Heart right ventricle (tissue), 16 donors: ENCODE measurements around the gene RB1. TPM values are rescaled to one million over a fixed set of nuclear protein-coding genes. Genes with fewer than 3 reads are reported as not detected.

Experiments used
- ATAC-seq, 8 donors: fragments of 200-7000 bp; cut with Tn5 transposase; one replicate each; pipeline ENCODE4 v1.9.1; 2020; ENCODE audit warnings: mild to moderate bottlenecking in 8 of 8, moderate library complexity in 8 of 8, moderate number of reproducible peaks in 1 of 8
- DNase-seq, 2 donors: peaks; one replicate each; pipeline ENCODE4 v3.0.0-alpha.2; 2020
- H3K27ac ChIP-seq, 10 donors: fragments of 200-600 bp; sonication (generic) in 2 of 10; one replicate each; pipeline versions ENCODE4 v1.5.0 to v1.8.0; 2020 to 2022; ENCODE audit warnings: mild to moderate bottlenecking in 3 of 10
- H3K27me3 ChIP-seq, 7 donors: fragments of 200-600 bp; one replicate each; pipeline ENCODE4 v1.8.0; 2021 to 2022; ENCODE audit warnings: mild to moderate bottlenecking in 2 of 7
- H3K36me3 ChIP-seq, 9 donors: fragments of 200-600 bp; sonication (generic) in 1 of 9; one replicate each; pipeline versions ENCODE4 v1.5.0 to v1.8.0; 2020 to 2022; ENCODE audit warnings: mild to moderate bottlenecking in 2 of 9
- H3K4me1 ChIP-seq, 9 donors: fragments of 200-600 bp; sonication (generic) in 1 of 9; one replicate each; pipeline versions ENCODE4 v1.5.0 to v1.8.0; 2020 to 2022; ENCODE audit warnings: mild to moderate bottlenecking in 4 of 9
- H3K4me3 ChIP-seq, 10 donors: fragments of 200-600 bp; sonication (generic) in 2 of 10; one replicate each; pipeline versions ENCODE4 v1.5.0 to v1.8.0; 2020 to 2022; ENCODE audit warnings: mild to moderate bottlenecking in 7 of 10, moderate library complexity in 2 of 10
- H3K9me3 ChIP-seq, 11 donors: fragments of 200-600 bp in 10 of 11; sonication (generic) in 2 of 11; one replicate each; pipeline versions ENCODE4 v1.5.0 to v1.8.0; 2013 to 2022; ENCODE audit warnings: mild to moderate bottlenecking in 2 of 11, control low read depth in 1 of 11, moderate library complexity in 1 of 11
- CTCF ChIP-seq, 9 donors: fragments of 200-600 bp; sonication (generic) in 2 of 9; IDR thresholded peaks; one replicate each; pipeline versions ENCODE4 v1.5.0 to v1.8.0; 2021 to 2022; ENCODE audit warnings: antibody characterized with exemption in 9 of 9, mild to moderate bottlenecking in 5 of 9, moderate library complexity in 1 of 9
- WGBS, 2 donors: extraction: QIAGEN DNeasy Blood & Tissue Kit; methylation state at CpG; one replicate each; pipeline ENCODE4 v1.1.7; 2013; ENCODE audit warnings: inconsistent platforms in 1 of 2; 5-methylcytosine and 5-hydroxymethylcytosine counted together
- intact Hi-C, 10 donors: fragments of 100-400 bp; cut with DNase I; formaldehyde crosslinking; loops; one replicate each; pipeline versions ENCODE4 v1.11.1 to v1.14.2; 2022
- polyA plus RNA-seq, 2 donors: library from polyadenylated mRNA; stranded (reverse); fragments of 200-250 nt; gene quantifications; one replicate each; pipeline ENCODE4 v1.2.3, GENCODE V29; 2013
- total RNA-seq, 10 donors: library from RNA; stranded (reverse); fragmentation: NEBNext Ultra II Directional in 3 of 10; extraction: Animal tissue kit (Norgen Biotek cat#: 25700) in 3 of 10; gene quantifications; one replicate each; pipeline versions ENCODE4 v1.2.1 to v1.2.4, GENCODE V29; 2021 to 2023
- donor health status: Arrhythmogenic right ventricular cardiomyopathy.
- donor health status: ischemic (EF 13 %, LVEDD 7.1; RV severe dilation, severe dysfunction).
- donor health status: healthy with polysubstance abuse.
- donor health status: DM: no; HTN: yes; CAD: no.
- donor health status: DM: no; HTN: no; CAD: no.
- donor health status: ischemic (EF 25% LVEDD 6.9; RV normal size, moderate dysfunction).
- donor health status: ischemic (EF 25% LVEDD 5.7; RV mildly dilated, moderate dysfunction).
- donor health status: healthy.
- donor health status: DM: yes; HTN: yes; CAD: no.
- donor health status: Ischemic cardiomyopathy.
- donor health status: ischemic (EF 35%, LVEDD 5.7; RV mildly dilated, moderate dysfunction).
- donor health status: nonischemic (EF 11% LVEDD 7.7; RV severe dilation, severe dysfunction).
- donor health status: DM: yes; HTN: yes; CAD: no.
- donor health status: PGD.
- donor health status: ischemic (EF 29% LVEDD 5.4; RV normal size, mild dysfunction).
- donor health status: nonischemic (EF 23%, LVEDD 6.1; RV moderate dilation, normal function).

RB1 gene
- total and polyA plus RNA-seq, 12 donors = 12.1 to 42.0 (median 25.9) TPM

GRCh38 chr13:48356750-48357149, 53.2 kb downstream of the RB1 start:
- DNase-seq (no peak), ATAC-seq (peak in 5 of 8 donors; percentile 57 to 76 (median 63))
- intact Hi-C loops = no loop called here
- peaks cover 0 to 54% (median 14%) of the 10 kb centered on the region in 9 donors for H3K36me3 ChIP-seq
- no peak overlapping the region for H3K4me3 ChIP-seq
- TF ChIP-seq CTCF (IDR thresholded peaks at IDR 0.05) = no peak
- 41 to 46% methylated on average over 3 of the region's 3 CpGs for whole genome bisulfite sequencing, 2 donors
- peaks cover 0 to 17% (median 0%) of the 10 kb centered on the region in 9 donors for H3K4me1 ChIP-seq
- H3K27ac ChIP-seq = peak overlapping the region in 4 of 10 donors; percentile 28 to 64 (median 35)
- H3K9me3 ChIP-seq = peaks cover 0 to 38% (median 0%) of the 10 kb centered on the region in 11 donors
- H3K27me3 ChIP-seq = no peaks in the 10 kb centered on the region

- H3K27ac ChIP-seq = no peak overlapping the region
- intact Hi-C loops = no loop called here
- peaks cover 0 to 77% (median 24%) of the 10 kb centered on the region in 9 donors for H3K36me3 ChIP-seq
- TF ChIP-seq CTCF (IDR thresholded peaks at IDR 0.05) = no peak
- DNase-seq = no peak
- no peak overlapping the region for H3K4me3 ChIP-seq
- peaks cover 0 to 4% (median 0%) of the 10 kb centered on the region in 9 donors for H3K4me1 ChIP-seq
- H3K27me3 ChIP-seq = no peaks in the 10 kb centered on the region
- H3K9me3 ChIP-seq = peaks cover 0 to 4% (median 0%) of the 10 kb centered on the region in 11 donors
- ATAC-seq = no peak
- 81 to 92% methylated on average over 1 of the region's 1 CpG for WGBS, 2 donors
Observed at GRCh38 chr13:48369988-48370387, 66.4 kb downstream of the RB1 start.

GRCh38 chr13:48370815-48371214, 67.3 kb downstream of the RB1 start:
- peaks cover 0 to 4% (median 0%) of the 10 kb centered on the region in 11 donors for H3K9me3 ChIP-seq
- TF ChIP-seq CTCF (IDR thresholded peaks at IDR 0.05) = no peak
- intact Hi-C loops = no loop called here
- H3K36me3 ChIP-seq = peaks cover 0 to 77% (median 28%) of the 10 kb centered on the region in 9 donors
- no peak for DNase-seq
- 69 to 79% methylated on average over 2 of the region's 2 CpGs for WGBS, 2 donors
- H3K4me3 ChIP-seq = no peak overlapping the region
- H3K27me3 ChIP-seq = no peaks in the 10 kb centered on the region
- H3K27ac ChIP-seq = no peak overlapping the region
- H3K4me1 ChIP-seq = peaks cover 0 to 4% (median 0%) of the 10 kb centered on the region in 9 donors
- no peak for ATAC-seq

- Histone ChIP-seq H3K36me3 (peaks cover 0 to 91% (median 20%) of the 10 kb centered on the region in 9 donors), H3K9me3 (peaks cover 0 to 4% (median 0%) of the 10 kb centered on the region in 11 donors), H3K27me3 (no peaks in the 10 kb centered on the region), H3K4me3 (no peak overlapping the region), H3K4me1 (peaks cover 0 to 7% (median 0%) of the 10 kb centered on the region in 9 donors), H3K27ac (no peak overlapping the region)
- ATAC-seq = no peak
- TF ChIP-seq CTCF (IDR thresholded peaks at IDR 0.05) = no peak
- intact Hi-C loops = no loop called here
- WGBS, 2 donors = 94 to 97% methylated on average over 2 of the region's 2 CpGs
- no peak for DNase-seq
Observed at GRCh38 chr13:48377857-48378256, 74.3 kb downstream of the RB1 start.
